Spleen (tissue), 3 donors: ENCODE measurements around the gene SLC2A9.

Experiments
- POLR2A ChIP-seq, 3 donors: fragments of 450-650 bp; IDR thresholded peaks; one replicate each; pipeline ENCODE4 v1.5.1; 2017; ENCODE audit warnings: antibody characterized with exemption in 3 of 3, mild to moderate bottlenecking in 1 of 3
- POLR2AphosphoS5 ChIP-seq, 3 donors: sonication (generic); formaldehyde crosslinking; IDR thresholded peaks; one replicate each; pipeline ENCODE4 v1.5.1; 2017; ENCODE audit warnings: antibody characterized with exemption in 3 of 3

DNA sequence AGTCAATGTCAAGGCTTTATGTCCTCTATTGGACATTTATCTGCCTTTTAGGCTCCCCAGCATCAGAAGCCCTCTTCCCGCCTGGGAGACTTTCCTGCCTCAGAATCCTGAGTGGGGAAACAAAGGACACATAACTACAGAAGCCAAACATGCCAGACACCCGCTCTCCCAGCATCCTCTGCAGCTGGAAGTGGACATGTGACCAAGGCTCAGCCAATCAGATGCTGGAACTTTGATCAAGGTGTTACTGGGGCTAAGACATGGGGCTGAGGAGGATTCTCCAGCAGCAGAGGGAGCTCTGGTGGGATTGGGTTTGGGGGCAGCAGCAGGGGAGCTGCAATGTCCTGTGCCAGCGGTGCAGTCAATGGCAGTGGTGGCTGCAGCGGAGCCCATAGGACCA is 19.5 kb downstream of the SLC2A9 start:
- TF ChIP-seq POLR2AphosphoS5 (IDR thresholded peaks at IDR 0.05): no peak
- TF ChIP-seq POLR2A (IDR thresholded peaks at IDR 0.05): no peak
